Measurements from ENCODE around the gene SLC24A5. TPM values are rescaled to one million over a fixed set of nuclear protein-coding genes. Genes with fewer than 3 reads are reported as not detected.

Gene SLC24A5
- total and polyA plus RNA-seq, 7 experiments from 2014 or later = not detected

DNA sequence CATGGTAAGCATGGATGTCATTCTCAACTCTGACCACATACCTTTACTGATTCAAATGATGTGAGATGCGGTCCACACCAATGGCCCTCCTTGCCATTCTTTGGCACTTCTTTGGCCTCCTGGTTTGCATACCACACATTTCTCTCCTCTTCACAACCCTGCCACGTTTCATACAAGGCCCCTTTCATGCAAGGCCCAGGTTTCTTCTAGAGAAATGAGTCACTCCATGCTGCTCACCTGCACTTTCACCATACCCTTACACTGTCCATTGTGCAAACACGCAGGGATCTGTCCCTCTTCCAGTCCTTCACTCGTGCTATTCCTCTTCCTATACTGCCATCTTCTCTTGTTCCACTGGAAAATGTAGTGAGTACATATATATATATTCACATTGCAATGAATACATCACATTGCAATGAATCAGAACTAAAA is 24.4 kb upstream of the SLC24A5 start:
- H3K27me3 ChIP-seq (ENCODE audit: control insufficient read depth in 2 of 2, insufficient read depth in 2 of 2, low read length in 2 of 2) = no peaks in the 10 kb centered on the region
- no peaks in the 10 kb centered on the region for H3K9me3 ChIP-seq (ENCODE audit: control insufficient read depth in 2 of 3, low read length in 3 of 3)
- H3K4me3 ChIP-seq (ENCODE audit: low read length) = no peak overlapping the region
- no peak overlapping the region for H3K27ac Mint-ChIP-seq
- H3K27me3 Mint-ChIP-seq = peaks cover 5 to 25% (median 21%) of the 10 kb centered on the region in 5 donors
- H3K4me1 ChIP-seq (ENCODE audit: control insufficient read depth in 2 of 2, insufficient read depth in 2 of 2, low read length in 2 of 2) = no peaks in the 10 kb centered on the region
- H3K36me3 Mint-ChIP-seq = no peaks in the 10 kb centered on the region
- ChIA-PET POLR2A (no interaction called here), CTCF (no interaction called here)
- no peak overlapping the region for H3K27ac ChIP-seq (ENCODE audit: low read depth, low read length)
- peaks cover 0 to 3% (median 0%) of the 10 kb centered on the region in 11 donors for H3K9me3 Mint-ChIP-seq
- no peaks in the 10 kb centered on the region for H3K36me3 ChIP-seq (ENCODE audit: control insufficient read depth in 2 of 3, insufficient read depth in 3 of 3, low read length in 3 of 3)
- no peak overlapping the region for H3K4me3 Mint-ChIP-seq
- no peaks in the 10 kb centered on the region for H3K4me1 Mint-ChIP-seq
- DNase-seq = no peak
- intact Hi-C loops (cut with micrococcal nuclease) = no loop called here
- ATAC-seq = no peak

DNA sequence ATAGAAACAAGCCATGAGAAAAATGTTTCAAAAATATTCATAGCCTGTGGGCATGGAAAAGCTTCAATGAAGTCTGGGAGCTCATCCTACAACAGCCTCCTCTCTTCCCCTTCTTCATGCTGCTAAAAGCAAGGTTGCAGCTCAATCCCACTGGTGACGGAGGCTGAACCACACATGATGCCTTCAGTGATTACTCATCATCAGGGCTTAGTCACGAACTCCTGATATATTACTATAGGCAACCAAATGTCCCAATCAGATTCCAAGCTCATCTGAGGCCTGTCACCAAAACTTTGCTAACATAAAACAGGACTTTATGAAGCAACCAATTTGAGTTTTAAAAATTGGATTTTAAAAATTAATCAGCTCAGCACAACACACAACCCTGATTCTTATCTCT is 24.0 kb upstream of the SLC24A5 start:
- no peak overlapping the region for H3K27ac Mint-ChIP-seq
- ChIA-PET POLR2A (no interaction called here), CTCF (no interaction called here)
- H3K4me1 Mint-ChIP-seq = no peaks in the 10 kb centered on the region
- Histone ChIP-seq H3K27me3 (ENCODE audit: control insufficient read depth in 2 of 2, insufficient read depth in 2 of 2, low read length in 2 of 2) (no peaks in the 10 kb centered on the region), H3K4me3 (ENCODE audit: low read length) (no peak overlapping the region), H3K36me3 (ENCODE audit: control insufficient read depth in 2 of 3, insufficient read depth in 3 of 3, low read length in 3 of 3) (no peaks in the 10 kb centered on the region), H3K4me1 (ENCODE audit: control insufficient read depth in 2 of 2, insufficient read depth in 2 of 2, low read length in 2 of 2) (no peaks in the 10 kb centered on the region), H3K9me3 (ENCODE audit: control insufficient read depth in 2 of 3, low read length in 3 of 3) (no peaks in the 10 kb centered on the region), H3K27ac (ENCODE audit: low read depth, low read length) (no peak overlapping the region)
- DNase-seq = no peak
- H3K9me3 Mint-ChIP-seq = peaks cover 0 to 3% (median 0%) of the 10 kb centered on the region in 11 donors
- H3K4me3 Mint-ChIP-seq = no peak overlapping the region
- no peaks in the 10 kb centered on the region for H3K36me3 Mint-ChIP-seq
- intact Hi-C loops (cut with micrococcal nuclease) = no loop called here
- peaks cover 5 to 25% (median 21%) of the 10 kb centered on the region in 5 donors for H3K27me3 Mint-ChIP-seq
- no peak for ATAC-seq

DNA sequence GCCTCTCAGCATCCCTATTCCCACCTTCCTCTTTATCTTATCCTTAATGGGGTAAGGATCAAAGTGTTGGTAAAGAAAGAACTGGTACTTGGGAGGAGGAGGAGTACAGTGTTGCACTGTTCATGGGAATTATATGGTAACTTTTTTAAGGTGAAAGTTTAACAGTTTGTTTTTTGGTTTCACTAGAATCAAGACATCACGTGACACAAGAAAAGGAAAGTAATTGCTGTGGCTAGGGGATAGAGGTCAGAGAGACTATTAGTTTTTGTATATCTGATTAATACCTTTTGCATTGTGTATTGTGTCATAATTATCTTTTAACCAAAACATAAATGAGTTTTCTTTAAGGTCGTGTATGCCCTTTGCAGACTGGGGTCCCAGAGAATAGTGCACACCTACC is 23.5 kb upstream of the SLC24A5 start:
- H3K9me3 Mint-ChIP-seq = peaks cover 0 to 3% (median 0%) of the 10 kb centered on the region in 11 donors
- H3K27ac Mint-ChIP-seq = no peak overlapping the region
- H3K4me3 Mint-ChIP-seq = no peak overlapping the region
- no peaks in the 10 kb centered on the region for H3K27me3 ChIP-seq (ENCODE audit: control insufficient read depth in 2 of 2, insufficient read depth in 2 of 2, low read length in 2 of 2)
- peaks cover 5 to 25% (median 23%) of the 10 kb centered on the region in 5 donors for H3K27me3 Mint-ChIP-seq
- H3K36me3 Mint-ChIP-seq = no peaks in the 10 kb centered on the region
- no peak for ATAC-seq
- no peaks in the 10 kb centered on the region for H3K36me3 ChIP-seq (ENCODE audit: control insufficient read depth in 2 of 3, insufficient read depth in 3 of 3, low read length in 3 of 3)
- no peak overlapping the region for H3K4me3 ChIP-seq (ENCODE audit: low read length)
- POLR2A ChIA-PET = no interaction called here
- no peaks in the 10 kb centered on the region for H3K4me1 Mint-ChIP-seq
- CTCF ChIA-PET = no interaction called here
- H3K4me1 ChIP-seq (ENCODE audit: control insufficient read depth in 2 of 2, insufficient read depth in 2 of 2, low read length in 2 of 2) = no peaks in the 10 kb centered on the region
- H3K9me3 ChIP-seq (ENCODE audit: control insufficient read depth in 2 of 3, low read length in 3 of 3) = no peaks in the 10 kb centered on the region
- intact Hi-C loops (cut with micrococcal nuclease) = no loop called here
- DNase-seq = no peak
- no peak overlapping the region for H3K27ac ChIP-seq (ENCODE audit: low read depth, low read length)

DNA sequence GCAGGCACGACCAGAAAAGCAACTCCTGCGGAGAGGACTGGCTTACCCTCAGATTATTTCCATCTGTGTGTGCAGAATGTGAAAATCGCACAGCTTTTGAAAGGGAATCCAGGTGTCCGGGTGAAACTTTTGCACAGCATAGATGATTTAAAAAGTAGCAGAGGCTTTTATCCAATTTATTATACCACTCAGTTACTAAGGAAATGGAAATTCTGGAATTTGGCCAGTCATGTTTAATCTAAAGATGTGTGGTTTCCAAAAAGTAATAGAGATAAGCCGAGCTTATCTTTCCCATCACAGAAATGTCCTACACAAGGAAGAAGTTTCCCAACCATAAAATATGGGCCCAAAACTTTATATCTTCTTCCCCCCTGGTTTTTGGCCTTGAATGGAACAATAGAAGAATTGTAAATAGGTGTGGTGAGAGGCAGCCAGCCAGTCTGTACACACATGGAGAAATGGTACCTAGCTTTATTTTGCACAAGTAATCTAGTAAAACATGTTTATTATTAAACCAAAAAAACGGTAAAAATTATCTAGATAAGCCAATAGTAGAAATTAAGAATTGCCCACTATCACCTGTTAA is 19.3 kb upstream of the SLC24A5 start:
- Histone ChIP-seq H3K4me1 (ENCODE audit: control insufficient read depth in 2 of 2, insufficient read depth in 2 of 2, low read length in 2 of 2) (no peaks in the 10 kb centered on the region), H3K27ac (ENCODE audit: low read depth, low read length) (no peak overlapping the region), H3K36me3 (ENCODE audit: control insufficient read depth in 2 of 3, insufficient read depth in 3 of 3, low read length in 3 of 3) (no peaks in the 10 kb centered on the region), H3K27me3 (ENCODE audit: control insufficient read depth in 2 of 2, insufficient read depth in 2 of 2, low read length in 2 of 2) (no peaks in the 10 kb centered on the region), H3K9me3 (ENCODE audit: control insufficient read depth in 2 of 3, low read length in 3 of 3) (no peaks in the 10 kb centered on the region), H3K4me3 (ENCODE audit: low read length) (no peak overlapping the region)
- no peak for ATAC-seq
- no peak for DNase-seq
- ChIA-PET CTCF (interaction anchor here (0.7 kb wide), 1 partner anchor 1321 kb away, joined by 3 read pairs; no protein-coding TSS in a partner anchor), POLR2A (no interaction called here)
- no peak overlapping the region for H3K27ac Mint-ChIP-seq
- no peak overlapping the region for H3K4me3 Mint-ChIP-seq
- no peaks in the 10 kb centered on the region for H3K4me1 Mint-ChIP-seq
- H3K27me3 Mint-ChIP-seq = peaks cover 17 to 51% (median 25%) of the 10 kb centered on the region in 5 donors
- peaks cover 0 to 1% (median 0%) of the 10 kb centered on the region in 11 donors for H3K9me3 Mint-ChIP-seq
- intact Hi-C loops (cut with micrococcal nuclease) = no loop called here
- no peaks in the 10 kb centered on the region for H3K36me3 Mint-ChIP-seq

DNA sequence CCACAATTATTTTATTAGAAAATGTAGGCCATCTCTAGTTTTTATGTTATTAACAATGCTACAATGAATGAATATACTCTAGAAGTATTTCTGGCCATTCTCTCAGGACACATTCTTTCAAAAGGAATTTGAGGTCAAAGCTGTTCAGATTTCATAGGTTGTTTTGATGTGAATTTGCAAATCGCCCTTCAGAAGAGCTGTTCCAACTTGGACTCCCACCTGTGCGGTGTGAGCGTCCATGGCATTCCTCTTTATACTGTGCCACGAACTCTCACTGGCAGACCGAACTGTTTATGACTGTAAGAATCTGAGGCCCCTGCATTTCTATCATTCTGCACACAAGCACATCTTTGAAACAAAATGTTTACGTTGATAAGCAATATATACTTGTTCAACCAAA is 18.6 kb upstream of the SLC24A5 start:
- H3K9me3 ChIP-seq (ENCODE audit: control insufficient read depth in 2 of 3, low read length in 3 of 3) = no peaks in the 10 kb centered on the region
- Mint-ChIP-seq H3K9me3 (no peaks in the 10 kb centered on the region), H3K36me3 (no peaks in the 10 kb centered on the region), H3K4me1 (no peaks in the 10 kb centered on the region), H3K27ac (no peak overlapping the region), H3K4me3 (no peak overlapping the region), H3K27me3 (peaks cover 21 to 53% (median 32%) of the 10 kb centered on the region in 5 donors)
- no peaks in the 10 kb centered on the region for H3K27me3 ChIP-seq (ENCODE audit: control insufficient read depth in 2 of 2, insufficient read depth in 2 of 2, low read length in 2 of 2)
- ATAC-seq = no peak
- no peak overlapping the region for H3K27ac ChIP-seq (ENCODE audit: low read depth, low read length)
- ChIA-PET CTCF (no interaction called here), POLR2A (no interaction called here)
- no peaks in the 10 kb centered on the region for H3K4me1 ChIP-seq (ENCODE audit: control insufficient read depth in 2 of 2, insufficient read depth in 2 of 2, low read length in 2 of 2)
- DNase-seq = no peak
- intact Hi-C loops (cut with micrococcal nuclease) = no loop called here
- no peaks in the 10 kb centered on the region for H3K36me3 ChIP-seq (ENCODE audit: control insufficient read depth in 2 of 3, insufficient read depth in 3 of 3, low read length in 3 of 3)
- H3K4me3 ChIP-seq (ENCODE audit: low read length) = no peak overlapping the region

DNA sequence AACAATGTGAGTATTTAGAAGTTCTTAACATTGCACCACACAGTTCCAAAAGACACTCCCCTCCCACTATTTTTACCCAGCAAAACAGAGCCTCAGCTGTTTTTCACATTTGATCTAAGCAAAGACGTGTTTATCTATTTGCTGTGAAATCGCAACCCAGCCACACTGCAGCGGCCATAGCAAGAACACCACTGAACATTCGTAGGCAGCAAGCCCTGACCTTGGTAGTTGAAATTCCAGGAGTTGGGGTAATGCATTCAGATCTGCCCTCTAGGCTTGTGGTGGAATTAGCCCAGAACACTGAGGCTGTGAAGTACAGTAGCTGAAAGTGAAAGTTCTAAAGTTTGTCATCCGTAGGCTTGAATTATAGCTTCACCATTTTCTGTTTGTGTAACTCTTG is 17.1 kb upstream of the SLC24A5 start:
- H3K4me1 ChIP-seq (ENCODE audit: control insufficient read depth in 2 of 2, insufficient read depth in 2 of 2, low read length in 2 of 2) = no peaks in the 10 kb centered on the region
- Mint-ChIP-seq H3K36me3 (no peaks in the 10 kb centered on the region), H3K4me1 (no peaks in the 10 kb centered on the region), H3K27me3 (peaks cover 26 to 57% (median 39%) of the 10 kb centered on the region in 5 donors), H3K27ac (no peak overlapping the region), H3K4me3 (no peak overlapping the region), H3K9me3 (no peaks in the 10 kb centered on the region)
- ChIA-PET POLR2A (no interaction called here), CTCF (no interaction called here)
- H3K4me3 ChIP-seq (ENCODE audit: low read length) = no peak overlapping the region
- no peaks in the 10 kb centered on the region for H3K27me3 ChIP-seq (ENCODE audit: control insufficient read depth in 2 of 2, insufficient read depth in 2 of 2, low read length in 2 of 2)
- intact Hi-C loops (cut with micrococcal nuclease) = no loop called here
- ATAC-seq = no peak
- H3K9me3 ChIP-seq (ENCODE audit: control insufficient read depth in 2 of 3, low read length in 3 of 3) = no peaks in the 10 kb centered on the region
- H3K36me3 ChIP-seq (ENCODE audit: control insufficient read depth in 2 of 3, insufficient read depth in 3 of 3, low read length in 3 of 3) = no peaks in the 10 kb centered on the region
- no peak overlapping the region for H3K27ac ChIP-seq (ENCODE audit: low read depth, low read length)
- DNase-seq = no peak

DNA sequence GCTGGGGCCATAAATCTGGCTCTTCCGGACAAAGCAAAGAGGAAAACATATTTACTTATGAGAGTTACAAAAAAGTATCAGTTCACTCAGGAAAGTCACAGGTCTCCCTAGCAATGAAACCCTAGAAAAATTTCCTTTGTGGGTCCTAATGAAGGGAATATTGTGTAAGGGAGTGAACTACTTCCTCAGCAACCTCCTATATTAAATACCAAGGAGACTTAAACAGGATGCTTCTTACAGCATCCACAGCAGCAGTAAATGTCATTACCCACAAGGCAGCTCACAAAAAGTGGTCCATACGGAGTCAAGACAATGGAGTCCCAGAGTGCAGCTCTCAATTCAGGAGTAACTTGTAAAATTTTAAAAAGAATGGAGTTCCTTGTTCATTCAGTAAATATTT is 14.9 kb upstream of the SLC24A5 start:
- Mint-ChIP-seq H3K4me1 (no peaks in the 10 kb centered on the region), H3K4me3 (no peak overlapping the region), H3K36me3 (no peaks in the 10 kb centered on the region), H3K27ac (no peak overlapping the region), H3K27me3 (peaks cover 21 to 45% (median 37%) of the 10 kb centered on the region in 5 donors), H3K9me3 (no peaks in the 10 kb centered on the region)
- POLR2A ChIA-PET = no interaction called here
- Histone ChIP-seq H3K27me3 (ENCODE audit: control insufficient read depth in 2 of 2, insufficient read depth in 2 of 2, low read length in 2 of 2) (no peaks in the 10 kb centered on the region), H3K36me3 (ENCODE audit: control insufficient read depth in 2 of 3, insufficient read depth in 3 of 3, low read length in 3 of 3) (no peaks in the 10 kb centered on the region), H3K27ac (ENCODE audit: low read depth, low read length) (no peak overlapping the region), H3K9me3 (ENCODE audit: control insufficient read depth in 2 of 3, low read length in 3 of 3) (no peaks in the 10 kb centered on the region), H3K4me3 (ENCODE audit: low read length) (no peak overlapping the region), H3K4me1 (ENCODE audit: control insufficient read depth in 2 of 2, insufficient read depth in 2 of 2, low read length in 2 of 2) (no peaks in the 10 kb centered on the region)
- CTCF ChIA-PET = no interaction called here
- ATAC-seq (no peak), DNase-seq (no peak)
- intact Hi-C loops (cut with micrococcal nuclease) = no loop called here

All from naive thymus-derived CD4-positive, alpha-beta T cell (primary cell).